SU-DHL-6 (cell line): ENCODE data around the gene SULF2.

Source experiments
- CTCF ChIP-seq: fragments of 200-600 bp; sonication (generic); IDR thresholded peaks from one replicate; pipeline ENCODE4 v1.5.1; 2017; ENCODE audit warnings: antibody characterized with exemption, mild to moderate bottlenecking, low read length, moderate library complexity; ENCODE audit not compliant: insufficient read depth, poor library complexity, severe bottlenecking
- EZH2phosphoT487 ChIP-seq: fragments of 200-600 bp; sonication (generic), shearing (Covaris generic); conservative IDR thresholded peaks from 2 replicates; pipeline ENCODE4 v1.6.1; 2018; ENCODE audit warnings: mild to moderate bottlenecking, antibody characterized with exemption, low read length, moderate library complexity, mixed read lengths

DNA sequence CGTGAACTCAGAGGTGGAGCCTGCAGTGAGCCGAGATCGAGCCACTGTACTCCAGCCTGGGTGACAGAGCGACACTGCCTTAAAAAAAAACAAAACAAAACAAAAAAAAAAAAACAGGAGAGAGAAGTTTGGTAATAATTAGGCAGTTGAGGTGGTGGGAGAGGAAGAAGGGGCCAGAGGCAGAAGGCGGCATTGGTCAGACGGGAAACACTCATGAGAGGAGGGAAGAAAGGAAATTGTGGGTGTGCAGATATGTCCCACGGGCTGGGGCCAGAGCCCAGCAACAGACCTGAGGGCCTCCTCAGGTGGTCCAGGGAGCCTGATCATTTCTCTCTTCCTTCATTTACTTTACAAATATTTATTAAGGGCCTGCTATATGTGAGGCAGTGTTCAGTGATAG is 20.0 kb downstream of the SULF2 start:
- TF ChIP-seq CTCF (no peak), EZH2phosphoT487 (no peak)
